GM10847 (cell line): ENCODE measurements around the gene MAD1L1.

Experiments
- POLR2A ChIP-seq: IDR thresholded peaks from 2 replicates; pipeline ENCODE4 v1.6.1; 2011; ENCODE audit not compliant: insufficient read length; ENCODE audit errors: extremely low read depth

MAD1L1 gene

GRCh38 chr7:2092279-2092678, 140.5 kb downstream of the MAD1L1 start:
- TF ChIP-seq POLR2A = no peak

- TF ChIP-seq POLR2A = no peak
These were observed 141.9 kb downstream of the MAD1L1 start for GRCh38 chr7:2090526-2091520.

- TF ChIP-seq POLR2A = no peak
These were observed 143.9 kb downstream of the MAD1L1 start for GRCh38 chr7:2088801-2089200.

- TF ChIP-seq POLR2A = no peak
These were observed 145.0 kb downstream of the MAD1L1 start for GRCh38 chr7:2087744-2088143.

GRCh38 chr7:2086229-2086628, 146.5 kb downstream of the MAD1L1 start:
- TF ChIP-seq POLR2A = no peak

- no peak for TF ChIP-seq POLR2A
These were observed 146.9 kb downstream of the MAD1L1 start for GRCh38 chr7:2085804-2086203.

GRCh38 chr7:2084781-2085505, 147.8 kb downstream of the MAD1L1 start:
- TF ChIP-seq POLR2A = no peak

GRCh38 chr7:2084331-2084730, 148.4 kb downstream of the MAD1L1 start:
- no peak for TF ChIP-seq POLR2A

GRCh38 chr7:2083362-2083761, 149.4 kb downstream of the MAD1L1 start:
- TF ChIP-seq POLR2A = no peak

- TF ChIP-seq POLR2A = no peak
These were observed 150.4 kb downstream of the MAD1L1 start for GRCh38 chr7:2082139-2082998.

GRCh38 chr7:2081526-2082135, 151.1 kb downstream of the MAD1L1 start:
- no peak for TF ChIP-seq POLR2A

- TF ChIP-seq POLR2A = no peak
These were observed 152.3 kb downstream of the MAD1L1 start for GRCh38 chr7:2080477-2080876.

GRCh38 chr7:2080060-2080387, 152.7 kb downstream of the MAD1L1 start:
- TF ChIP-seq POLR2A = no peak

GRCh38 chr7:2079332-2080059, 153.2 kb downstream of the MAD1L1 start:
- TF ChIP-seq POLR2A = no peak

GRCh38 chr7:2078899-2079298, 153.8 kb downstream of the MAD1L1 start:
- TF ChIP-seq POLR2A = no peak

- no peak for TF ChIP-seq POLR2A
These were observed 156.1 kb downstream of the MAD1L1 start for GRCh38 chr7:2076649-2077064.
